Gastrocnemius medialis (tissue), 4 donors: Measurements from ENCODE around the gene SP6. TPM values are rescaled to one million over a fixed set of nuclear protein-coding genes. Genes with fewer than 3 reads are reported as not detected.
A peak's percentile ranks its signal among the peaks of the same experiment; 100 is the strongest.

Source experiments
- ATAC-seq, 2 donors: fragments of 150-250 bp; one replicate each; pipeline ENCODE4 v1.9.1; 2016
- DNase-seq, 2 donors: peaks; one replicate each; pipeline ENCODE4 v3.0.0-alpha.2; 2019
- H3K27ac ChIP-seq, 4 donors: fragments of 200-600 bp; sonication (generic); 1 replicate in 1 of 4; 2 replicates in 3 of 4; pipeline ENCODE4 v1.5.1; 2016 to 2018; ENCODE audit warnings: mild to moderate bottlenecking in 2 of 4, moderate library complexity in 1 of 4
- H3K27me3 ChIP-seq, 3 donors: fragments of 200-600 bp; sonication (generic) in 2 of 3; 1 replicate in 1 of 3; 2 replicates in 2 of 3; pipeline versions ENCODE4 v1.5.1 to v1.6.0; 2016 to 2019; ENCODE audit warnings: mild to moderate bottlenecking in 1 of 3, moderate library complexity in 1 of 3
- H3K36me3 ChIP-seq, 2 donors: fragments of 200-600 bp; sonication (generic) in 1 of 2; one replicate each; pipeline ENCODE4 v1.5.1; 2017 to 2018
- H3K4me1 ChIP-seq, 2 donors: fragments of 200-600 bp; sonication (generic) in 1 of 2; one replicate each; pipeline ENCODE4 v1.5.1; 2016 to 2017; ENCODE audit warnings: mild to moderate bottlenecking in 2 of 2
- H3K4me3 ChIP-seq, 4 donors: fragments of 200-600 bp; sonication (generic) in 3 of 4; 1 replicate in 1 of 4; 2 replicates in 3 of 4; pipeline ENCODE4 v1.5.1; 2016 to 2019; ENCODE audit warnings: mild to moderate bottlenecking in 2 of 4
- H3K9me3 ChIP-seq, 3 donors: fragments of 200-600 bp; sonication (generic) in 2 of 3; 1 replicate in 1 of 3; 2 replicates in 2 of 3; pipeline ENCODE4 v1.5.1; 2016 to 2019
- CTCF ChIP-seq, 5 experiments: fragments of 450-650 bp in 3 of 5; fragments of 200-600 bp in 2 of 5; sonication (generic) in 2 of 5; IDR thresholded peaks in 4 of 5; conservative IDR thresholded peaks in 1 of 5; 1 replicate in 4 of 5; 2 replicates in 1 of 5; pipeline ENCODE4 v1.5.1; 2016 to 2019; ENCODE audit warnings: antibody characterized with exemption in 5 of 5, mild to moderate bottlenecking in 3 of 5, moderate library complexity in 3 of 5
- POLR2A ChIP-seq, 2 donors: fragments of 450-650 bp; IDR thresholded peaks; one replicate each; pipeline ENCODE4 v1.6.1; 2017; ENCODE audit warnings: antibody characterized with exemption in 2 of 2, mild to moderate bottlenecking in 2 of 2, moderate library complexity in 2 of 2
- in situ Hi-C, 4 donors: fragments of 200-750 bp; cut with MboI; loops; one replicate each; pipeline versions ENCODE4 v1.15.0 to v1.8.0; 2017; ENCODE audit warnings: low sequenced_read_pairs in 4 of 4
- intact Hi-C: fragments of 100-400 bp; cut with DNase I; formaldehyde crosslinking; loops from one replicate; pipeline ENCODE4 v1.15.1; 2023; ENCODE audit warnings: low total_unique reads
- total RNA-seq, 4 donors: library from RNA; depleted of rRNA; stranded (reverse); fragments of >200 nt; gene quantifications; one replicate each; pipeline versions ENCODE4 v1.1.0 to v1.2.3, GENCODE V29; 2016

Gene SP6
- total RNA-seq, 4 donors from 2014 or later, result 0.16 TPM; not detected in 3

GRCh38 chr17:47815106-47815918 lies 35.7 kb downstream of the SP6 start:
- intact Hi-C loops, result no loop called here

DNA sequence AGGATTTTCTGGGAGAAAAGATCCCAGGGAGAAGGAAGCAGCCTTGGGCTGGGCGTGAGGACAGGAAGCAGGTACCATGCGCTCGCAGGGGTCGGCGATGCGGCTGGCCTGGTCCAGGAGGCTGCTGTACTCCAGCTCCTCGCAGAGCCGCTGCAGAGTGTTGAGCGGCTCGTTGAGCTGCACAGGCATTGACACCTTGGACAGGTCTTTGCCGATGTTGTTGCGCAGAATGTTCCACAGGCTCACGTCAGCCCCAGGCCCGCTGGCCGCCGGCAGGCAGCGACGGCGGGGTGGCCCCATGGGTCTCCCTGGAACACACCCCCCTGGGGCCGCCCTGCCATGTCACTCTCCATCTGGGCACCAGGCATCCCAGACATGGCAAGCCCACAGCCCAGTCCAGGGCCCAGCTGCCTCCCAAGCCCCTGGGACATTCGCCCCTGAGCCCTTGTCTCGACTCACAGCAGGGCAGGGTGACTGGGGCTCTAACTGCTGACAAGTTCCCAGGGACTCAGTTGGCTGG lies 37.4 kb downstream of the SP6 start:
- in situ Hi-C loops (no loop called here), intact Hi-C loops (no loop called here)
- Histone ChIP-seq H3K36me3 (peaks cover 0 to 45% of the 10 kb centered on the region in 2 donors), H3K4me1 (peaks cover 0 to 16% of the 10 kb centered on the region in 2 donors), H3K9me3 (no peaks in the 10 kb centered on the region), H3K27ac (no peak overlapping the region), H3K27me3 (no peaks in the 10 kb centered on the region), H3K4me3 (no peak overlapping the region)
- peak in 1 of 2 donors; percentile 8 for DNase-seq
- no peak for TF ChIP-seq POLR2A (IDR thresholded peaks at IDR 0.05)
- no peak for ATAC-seq

More at GRCh38 chr17:47815106-47815918, 35.7 kb downstream of the SP6 start:
- H3K27ac ChIP-seq, result no peak overlapping the region
- H3K36me3 ChIP-seq, result peaks cover 0 to 38% of the 10 kb centered on the region in 2 donors
- no peaks in the 10 kb centered on the region for H3K27me3 ChIP-seq
- in situ Hi-C loops, result no loop called here
- ATAC-seq, result no peak
- peaks cover 5 to 16% of the 10 kb centered on the region in 2 donors for H3K4me1 ChIP-seq
- TF ChIP-seq CTCF (IDR thresholded peaks at IDR 0.05 in 4 of 5, conservative IDR thresholded peaks at IDR 0.05 in 1 of 5) (no peak), POLR2A (IDR thresholded peaks at IDR 0.05) (no peak)
- H3K4me3 ChIP-seq, result no peak overlapping the region
- no peak for DNase-seq
- no peaks in the 10 kb centered on the region for H3K9me3 ChIP-seq

- H3K27ac ChIP-seq, result peak overlapping the region in 1 of 4 donors; percentile 33
- H3K36me3 ChIP-seq, result peaks cover 0 to 45% of the 10 kb centered on the region in 2 donors
- intact Hi-C loops (no loop called here), in situ Hi-C loops (no loop called here)
- no peak for ATAC-seq
- peaks cover 0 to 16% of the 10 kb centered on the region in 2 donors for H3K4me1 ChIP-seq
- H3K9me3 ChIP-seq, result no peaks in the 10 kb centered on the region
- H3K4me3 ChIP-seq, result no peak overlapping the region
- no peak for TF ChIP-seq POLR2A (IDR thresholded peaks at IDR 0.05)
- TF ChIP-seq CTCF (IDR thresholded peaks at IDR 0.05 in 4 of 5, conservative IDR thresholded peaks at IDR 0.05 in 1 of 5), result no peak
- peak in 1 of 2 donors; percentile 4 for DNase-seq
- H3K27me3 ChIP-seq, result no peaks in the 10 kb centered on the region
Observed at GRCh38 chr17:47813077-47813476, 37.9 kb downstream of the SP6 start.

DNA sequence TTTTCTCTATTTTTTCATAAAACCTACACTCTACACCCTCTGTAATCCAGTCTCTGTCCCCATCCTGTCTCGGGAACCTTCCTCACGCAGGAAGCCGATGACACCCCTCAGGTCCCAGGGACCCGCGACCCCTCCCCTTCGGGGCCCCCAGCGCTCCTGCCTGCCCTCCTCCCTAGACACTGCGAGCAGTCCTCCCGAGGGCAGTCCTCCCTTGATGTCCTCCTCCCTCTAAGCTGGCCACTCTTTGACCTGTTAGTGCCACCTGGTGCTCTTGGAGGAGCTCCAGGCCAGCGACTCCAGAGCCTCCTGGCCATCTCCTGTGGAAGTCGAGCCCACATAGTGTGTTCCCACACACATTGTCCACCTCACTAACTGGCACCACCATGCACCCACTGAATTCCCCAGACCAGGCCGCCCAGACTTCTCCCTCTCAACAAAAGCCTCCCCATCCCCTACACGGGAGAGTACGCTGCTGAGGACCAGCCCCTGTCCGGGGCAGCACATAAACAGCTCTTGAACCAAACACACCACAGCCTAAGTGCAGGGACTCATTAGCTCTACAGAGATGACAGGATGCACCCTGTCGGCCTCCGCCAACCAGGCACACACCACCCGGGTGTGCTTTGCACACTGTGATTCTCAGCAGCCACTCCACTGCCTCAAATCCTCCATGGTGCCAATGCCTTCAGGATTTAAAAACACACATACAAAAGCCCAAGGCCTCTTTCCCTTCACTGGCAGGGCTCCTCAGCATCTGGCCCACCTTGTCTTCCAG lies 38.6 kb downstream of the SP6 start:
- Histone ChIP-seq H3K4me1 (peaks cover 0 to 21% of the 10 kb centered on the region in 2 donors), H3K4me3 (no peak overlapping the region), H3K27me3 (no peaks in the 10 kb centered on the region), H3K36me3 (peaks cover 0 to 48% of the 10 kb centered on the region in 2 donors), H3K27ac (peak overlapping the region in 3 of 4 donors; percentile 13 to 86 (median 28)), H3K9me3 (no peaks in the 10 kb centered on the region)
- TF ChIP-seq CTCF (IDR thresholded peaks at IDR 0.05 in 4 of 5, conservative IDR thresholded peaks at IDR 0.05 in 1 of 5) (no peak), POLR2A (IDR thresholded peaks at IDR 0.05) (no peak)
- no peak for DNase-seq
- intact Hi-C loops (no loop called here), in situ Hi-C loops (no loop called here)
- ATAC-seq, result no peak

GRCh38 chr17:47811709-47812108 lies 39.3 kb downstream of the SP6 start:
- peaks cover 0 to 28% of the 10 kb centered on the region in 2 donors for H3K4me1 ChIP-seq
- H3K4me3 ChIP-seq, result no peak overlapping the region
- intact Hi-C loops, result no loop called here
- DNase-seq (no peak), ATAC-seq (no peak)
- H3K27me3 ChIP-seq, result no peaks in the 10 kb centered on the region
- TF ChIP-seq POLR2A (IDR thresholded peaks at IDR 0.05), result no peak
- no peak for TF ChIP-seq CTCF (IDR thresholded peaks at IDR 0.05 in 4 of 5, conservative IDR thresholded peaks at IDR 0.05 in 1 of 5)
- H3K9me3 ChIP-seq, result no peaks in the 10 kb centered on the region
- H3K27ac ChIP-seq, result peak overlapping the region in 3 of 4 donors; percentile 29 to 86 (median 80)
- in situ Hi-C loops, result no loop called here
- peaks cover 0 to 48% of the 10 kb centered on the region in 2 donors for H3K36me3 ChIP-seq
